Bronchial epithelial cell (primary cell): ENCODE measurements around the gene STK38L. TPM values are rescaled to one million over a fixed set of nuclear protein-coding genes. Genes with fewer than 3 reads are reported as not detected.

Experiments used
- DNase-seq: peaks from one replicate; pipeline ENCODE4 v3.0.0-alpha.2; 2010; ENCODE audit warnings: low read depth
- FAIRE-seq: peaks from 2 replicates; lab custom pipeline; 2011; peaks lifted over from hg19 to GRCh38; lab: Jason Lieb, UNC
- H3K27me3 ChIP-seq: 2 replicates; pipeline ENCODE4 v1.5.1; 2011; ENCODE audit warnings: low read length; ENCODE audit not compliant: control insufficient read depth, insufficient read depth
- H3K36me3 ChIP-seq: 2 replicates; pipeline ENCODE4 v1.5.1; 2011; ENCODE audit warnings: low read length; ENCODE audit not compliant: control insufficient read depth, insufficient read depth
- H3K4me3 ChIP-seq: 2 replicates; pipeline ENCODE4 v1.5.1; 2011; ENCODE audit warnings: mild to moderate bottlenecking, low read depth, low read length, control low read depth
- total RNA-seq: library from RNA; depleted of rRNA; stranded (reverse); fragments of >200 nt; gene quantifications from 2 replicates; pipeline ENCODE4 v1.2.1, GENCODE V29; 2014
- TF ChIP-seq, protein P1 (sequence below): IDR thresholded peaks from 2 replicates; pipeline ENCODE4 v1.5.1; 2011; ENCODE audit warnings: mild to moderate bottlenecking, moderate library complexity, low read length, control low read depth, inconsistent platforms; ENCODE audit not compliant: insufficient read depth, severe bottlenecking

Gene STK38L
- total RNA-seq, 1 donor from 2014 or later, result 25.0 TPM

DNA sequence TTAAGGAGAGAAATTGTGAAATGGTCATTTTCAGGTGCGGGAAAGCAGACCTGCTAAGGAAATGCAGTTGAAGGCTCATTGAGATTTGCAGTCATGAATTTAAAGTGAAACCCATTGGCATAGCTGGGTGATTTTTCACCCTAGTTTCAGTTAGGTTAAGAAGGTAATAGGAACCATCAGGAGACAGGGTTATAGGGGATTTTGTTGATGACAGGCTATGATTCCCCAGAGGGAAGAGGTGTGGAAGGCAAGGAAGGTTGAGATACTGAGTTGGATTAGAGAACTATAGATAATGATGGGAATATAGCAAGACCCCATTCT lies 65.9 kb downstream of the STK38L start:
- H3K36me3 ChIP-seq, result peaks cover 4% of the 10 kb centered on the region
- DNase-seq (no peak), FAIRE-seq (no peak)
- TF ChIP-seq, protein P1, sequence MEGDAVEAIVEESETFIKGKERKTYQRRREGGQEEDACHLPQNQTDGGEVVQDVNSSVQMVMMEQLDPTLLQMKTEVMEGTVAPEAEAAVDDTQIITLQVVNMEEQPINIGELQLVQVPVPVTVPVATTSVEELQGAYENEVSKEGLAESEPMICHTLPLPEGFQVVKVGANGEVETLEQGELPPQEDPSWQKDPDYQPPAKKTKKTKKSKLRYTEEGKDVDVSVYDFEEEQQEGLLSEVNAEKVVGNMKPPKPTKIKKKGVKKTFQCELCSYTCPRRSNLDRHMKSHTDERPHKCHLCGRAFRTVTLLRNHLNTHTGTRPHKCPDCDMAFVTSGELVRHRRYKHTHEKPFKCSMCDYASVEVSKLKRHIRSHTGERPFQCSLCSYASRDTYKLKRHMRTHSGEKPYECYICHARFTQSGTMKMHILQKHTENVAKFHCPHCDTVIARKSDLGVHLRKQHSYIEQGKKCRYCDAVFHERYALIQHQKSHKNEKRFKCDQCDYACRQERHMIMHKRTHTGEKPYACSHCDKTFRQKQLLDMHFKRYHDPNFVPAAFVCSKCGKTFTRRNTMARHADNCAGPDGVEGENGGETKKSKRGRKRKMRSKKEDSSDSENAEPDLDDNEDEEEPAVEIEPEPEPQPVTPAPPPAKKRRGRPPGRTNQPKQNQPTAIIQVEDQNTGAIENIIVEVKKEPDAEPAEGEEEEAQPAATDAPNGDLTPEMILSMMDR, result no peak
- H3K27me3 ChIP-seq, result no peaks in the 10 kb centered on the region
- H3K4me3 ChIP-seq, result no peak overlapping the region

- TF ChIP-seq, protein P1, result no peak
- H3K36me3 ChIP-seq, result peaks cover 5% of the 10 kb centered on the region
- H3K27me3 ChIP-seq, result no peaks in the 10 kb centered on the region
- no peak for DNase-seq
- no peak for FAIRE-seq
- no peak overlapping the region for H3K4me3 ChIP-seq
Measured at GRCh38 chr12:27316947-27317346, 72.9 kb downstream of the STK38L start.

GRCh38 chr12:27319409-27319808 lies 75.3 kb downstream of the STK38L start:
- TF ChIP-seq, protein P1, result no peak
- no peaks in the 10 kb centered on the region for H3K27me3 ChIP-seq
- FAIRE-seq (no peak), DNase-seq (peak; percentile 76)
- no peak overlapping the region for H3K4me3 ChIP-seq
- H3K36me3 ChIP-seq, result peaks cover 5% of the 10 kb centered on the region

DNA sequence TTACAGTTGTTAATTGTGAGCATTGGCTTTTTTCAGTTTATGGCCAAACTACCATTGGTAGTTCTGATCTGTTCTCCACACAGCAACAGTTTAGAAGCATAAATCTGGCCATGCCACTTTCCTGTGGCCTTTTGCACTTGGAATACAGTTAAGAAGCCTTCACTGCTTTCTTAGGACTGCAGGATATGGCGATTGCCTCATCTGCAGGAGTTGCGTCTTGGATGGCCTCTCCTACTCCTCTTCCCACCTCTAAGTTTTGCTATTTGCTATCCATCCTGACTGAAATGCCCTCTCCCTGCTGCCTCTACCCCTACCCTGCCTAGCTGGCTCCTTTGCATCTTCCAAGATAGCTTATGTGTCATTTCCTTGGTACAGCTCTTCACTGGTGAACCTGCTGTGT lies 75.8 kb downstream of the STK38L start:
- Histone ChIP-seq H3K36me3 (peaks cover 5% of the 10 kb centered on the region), H3K27me3 (no peaks in the 10 kb centered on the region), H3K4me3 (no peak overlapping the region)
- FAIRE-seq (no peak), DNase-seq (no peak)
- TF ChIP-seq, protein P1, result no peak

DNA sequence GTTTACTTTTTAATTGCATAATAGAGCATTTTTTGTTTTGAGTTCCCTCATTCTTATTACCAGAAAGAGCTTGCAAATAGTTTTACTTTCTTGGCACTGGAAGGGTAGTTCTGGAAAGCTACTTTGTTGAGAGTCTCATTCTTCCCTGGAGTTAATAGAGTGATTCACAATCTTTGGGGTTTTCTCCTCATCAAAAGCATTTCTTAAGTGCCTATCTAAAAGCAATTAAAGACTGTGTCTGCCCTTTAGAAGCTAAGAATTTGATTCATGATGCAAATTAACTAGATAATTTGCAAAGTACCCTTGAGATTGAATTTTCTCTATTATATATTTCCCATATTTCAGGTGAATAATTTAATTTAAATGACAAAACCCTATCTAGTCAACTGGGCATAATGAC lies 80.4 kb downstream of the STK38L start:
- no peak for DNase-seq
- no peak overlapping the region for H3K4me3 ChIP-seq
- TF ChIP-seq, protein P1, result no peak
- no peak for FAIRE-seq
- H3K36me3 ChIP-seq, result peaks cover 5% of the 10 kb centered on the region
- no peaks in the 10 kb centered on the region for H3K27me3 ChIP-seq

- DNase-seq (no peak), FAIRE-seq (no peak)
- no peak overlapping the region for H3K4me3 ChIP-seq
- TF ChIP-seq, protein P1, result no peak
- H3K27me3 ChIP-seq, result no peaks in the 10 kb centered on the region
- no peaks in the 10 kb centered on the region for H3K36me3 ChIP-seq
Measured at GRCh38 chr12:27330846-27331245, 86.8 kb downstream of the STK38L start.
